Posterior cingulate gyrus (tissue), 11 donors: ENCODE measurements around the gene TRAF2.

Source experiments
- DNase-seq, 10 donors: peaks; one replicate each; pipeline versions ENCODE4 v3.0.0 to v3.0.0-alpha.2; 2020 to 2021; ENCODE audit warnings: mixed read lengths in 3 of 10
- intact Hi-C: fragments of 100-400 bp; cut with DNase I; formaldehyde crosslinking; loops from one replicate; pipeline ENCODE4 v1.15.1; 2023

TRAF2 gene

DNA sequence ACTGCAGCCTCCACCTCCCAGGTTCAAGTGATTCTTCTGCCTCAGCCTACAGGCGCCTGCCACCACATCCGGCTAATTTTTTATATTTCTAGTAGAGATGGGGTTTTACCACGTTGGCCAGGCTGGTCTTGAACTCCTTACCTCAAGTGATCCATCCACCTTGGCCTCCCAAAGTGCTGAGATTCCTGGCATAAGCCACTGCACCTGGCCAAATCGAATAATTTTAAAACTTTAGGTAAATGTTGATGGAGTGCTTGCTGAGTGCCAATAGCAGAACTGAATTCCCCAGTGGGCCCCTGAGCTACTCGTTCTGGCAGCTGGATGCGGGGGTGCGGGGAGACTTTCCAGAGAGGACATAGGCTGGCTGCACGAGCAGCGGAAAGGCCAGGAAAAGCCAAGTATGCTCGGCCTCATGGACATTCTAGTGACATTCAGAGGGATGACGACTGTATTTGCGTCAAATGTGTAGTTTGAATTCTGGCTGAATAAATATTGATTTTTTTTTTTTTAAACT lies 16.8 kb downstream of the TRAF2 start:
- DNase-seq = no peak
- intact Hi-C loops = no loop called here

DNA sequence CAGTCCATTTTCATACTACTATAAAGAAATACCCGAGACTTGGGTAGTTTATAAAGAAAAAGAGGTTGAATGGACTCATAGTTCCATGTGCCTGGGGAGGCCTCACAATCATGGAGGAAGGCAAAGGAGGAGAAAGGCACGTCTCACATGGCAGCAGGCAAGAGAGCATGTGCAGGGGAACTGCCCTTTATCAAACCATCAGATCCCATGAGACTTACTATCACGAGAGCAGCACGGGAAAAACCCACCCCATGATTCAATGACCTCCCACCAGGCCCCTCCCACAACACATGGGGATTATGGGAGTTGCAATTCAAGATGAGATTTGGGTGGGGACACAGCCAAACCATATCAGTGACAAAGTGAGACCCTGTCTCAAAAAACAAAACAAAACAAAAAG lies 19.9 kb downstream of the TRAF2 start:
- intact Hi-C loops = no loop called here
- DNase-seq = no peak

DNA sequence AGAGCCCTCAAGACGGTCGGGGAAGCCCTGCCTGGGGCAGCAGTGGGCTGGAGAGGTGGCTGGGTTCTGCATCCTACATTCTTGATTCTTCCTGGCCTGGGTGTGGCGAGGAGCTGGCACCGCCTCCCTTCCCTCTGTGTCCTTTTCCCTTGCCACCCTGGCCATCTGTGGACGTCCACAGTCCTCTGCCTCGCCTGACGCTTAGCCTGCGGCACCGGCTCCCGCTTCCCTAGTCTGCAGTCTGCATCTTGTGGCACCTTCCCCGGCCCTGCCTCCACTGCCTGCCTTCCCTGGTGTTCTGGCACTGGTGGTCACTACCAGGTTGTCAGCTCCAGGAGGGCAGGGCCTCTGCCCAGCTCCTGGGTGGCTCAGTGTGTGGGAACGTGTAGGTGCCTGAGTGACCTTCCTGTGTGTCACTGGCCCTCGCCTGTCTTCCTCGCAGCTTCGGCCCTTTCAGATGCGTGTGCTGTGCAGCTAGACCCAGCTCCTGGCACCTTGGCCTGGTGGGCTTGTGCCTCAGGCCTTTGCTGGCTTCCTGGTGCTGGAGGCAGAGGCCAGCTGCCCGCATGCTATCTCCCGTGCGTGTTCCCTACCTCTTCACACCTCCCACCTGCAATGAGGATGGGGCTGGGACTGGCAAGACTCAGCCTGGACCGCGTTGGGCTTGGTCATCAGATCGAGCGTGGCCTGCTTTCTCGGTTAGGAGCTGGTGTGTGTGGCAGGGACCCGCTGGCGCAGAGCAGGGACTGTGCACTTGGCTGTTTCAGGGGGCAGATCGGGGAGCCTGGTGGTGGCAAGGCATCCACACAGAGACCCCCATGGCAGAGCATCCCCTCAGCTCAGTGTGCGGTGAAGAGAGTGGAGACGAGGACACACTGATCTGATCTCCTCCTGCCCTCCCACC lies 20.9 kb downstream of the TRAF2 start:
- intact Hi-C loops = no loop called here
- DNase-seq = no peak

DNA sequence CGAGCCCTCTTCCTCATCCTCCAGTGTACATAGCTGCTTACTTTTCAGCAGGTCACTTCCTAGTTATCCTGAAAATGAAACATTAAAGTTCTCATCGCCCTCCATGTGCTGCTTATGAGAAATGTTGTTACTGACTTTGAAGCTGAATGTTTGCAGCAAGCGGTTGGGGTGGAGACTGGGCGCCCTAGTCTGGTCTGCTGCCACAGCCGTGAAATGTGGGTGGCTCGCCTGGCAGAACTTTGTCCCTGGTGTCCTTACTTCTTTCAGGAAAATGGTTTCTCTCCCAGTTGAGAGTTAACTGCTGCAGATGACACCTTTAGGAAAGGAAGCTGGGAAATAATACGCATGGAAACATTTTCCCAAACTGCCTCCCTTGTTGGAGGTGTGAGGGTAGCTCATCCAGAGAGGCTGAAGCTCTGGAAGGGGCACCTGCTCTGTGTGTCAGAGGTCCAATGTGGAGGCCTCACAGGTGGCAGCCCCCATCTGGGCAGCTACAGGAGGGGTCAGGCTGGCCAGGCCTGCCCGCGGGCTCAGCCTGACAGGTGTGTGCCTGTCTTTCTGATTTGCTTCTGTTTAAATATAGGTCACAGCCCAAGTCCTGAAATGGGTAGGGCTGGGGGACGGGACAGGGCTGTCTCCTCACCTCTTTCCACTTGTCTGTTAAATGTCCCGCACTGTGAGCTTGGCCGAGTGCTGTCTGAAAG lies 24.0 kb downstream of the TRAF2 start:
- peak in 7 of 10 donors; percentile 26 to 92 (median 58) for DNase-seq
- intact Hi-C loops = no loop called here

DNA sequence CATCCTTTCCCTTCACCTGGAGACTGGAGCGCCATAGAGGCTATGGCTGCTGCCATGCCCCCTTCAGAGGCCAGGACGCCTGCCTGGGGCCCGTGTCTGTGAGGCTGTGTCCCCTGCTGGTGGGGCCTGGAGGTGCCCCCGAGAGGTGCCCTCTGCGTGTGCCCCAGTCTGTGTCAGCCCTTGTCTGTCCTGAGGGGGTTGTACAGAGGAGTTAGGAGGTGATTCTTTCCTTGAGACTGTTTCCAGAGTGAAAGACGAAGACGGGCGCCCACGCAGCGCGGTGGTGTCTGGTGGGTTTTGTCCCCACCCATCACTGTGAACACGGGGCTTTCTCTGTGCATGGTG lies 24.6 kb downstream of the TRAF2 start:
- DNase-seq = no peak
- intact Hi-C loops = no loop called here

DNA sequence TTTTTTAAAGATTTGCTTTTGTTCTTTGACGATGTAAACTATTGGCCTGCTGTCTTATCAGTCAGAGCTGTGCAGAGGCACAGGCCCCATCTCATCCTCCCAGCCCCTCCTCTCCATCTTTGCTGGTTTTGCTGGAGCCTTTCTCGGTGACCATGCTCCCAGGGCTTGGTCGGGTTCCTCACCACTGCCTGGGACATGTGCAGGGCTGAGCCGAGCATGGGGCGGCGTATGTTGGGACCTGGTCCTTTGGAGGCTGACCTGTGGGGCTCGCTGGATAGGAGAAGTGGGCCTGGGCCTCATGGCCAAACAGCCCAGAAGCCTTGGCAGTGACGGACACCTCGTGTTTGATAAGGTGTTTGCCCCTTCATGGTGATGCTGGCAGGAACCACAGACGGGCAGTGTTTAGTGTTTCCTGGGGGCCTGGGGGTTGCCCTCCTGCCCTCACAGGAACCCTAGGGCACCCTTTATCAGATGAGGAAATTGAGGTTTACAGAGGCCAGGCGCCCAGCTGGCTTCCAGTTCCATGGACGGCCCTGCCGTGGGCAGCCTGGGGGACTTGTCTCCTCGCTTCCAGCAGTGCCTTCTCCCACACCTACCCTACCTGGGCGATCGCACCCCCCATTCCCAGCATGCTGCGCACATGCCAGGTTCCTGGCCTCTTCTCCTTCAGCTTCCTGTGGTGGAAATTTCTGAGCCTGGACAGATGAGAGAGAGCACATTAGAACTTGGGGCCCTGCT lies 27.6 kb downstream of the TRAF2 start:
- intact Hi-C loops = no loop called here
- DNase-seq = no peak

DNA sequence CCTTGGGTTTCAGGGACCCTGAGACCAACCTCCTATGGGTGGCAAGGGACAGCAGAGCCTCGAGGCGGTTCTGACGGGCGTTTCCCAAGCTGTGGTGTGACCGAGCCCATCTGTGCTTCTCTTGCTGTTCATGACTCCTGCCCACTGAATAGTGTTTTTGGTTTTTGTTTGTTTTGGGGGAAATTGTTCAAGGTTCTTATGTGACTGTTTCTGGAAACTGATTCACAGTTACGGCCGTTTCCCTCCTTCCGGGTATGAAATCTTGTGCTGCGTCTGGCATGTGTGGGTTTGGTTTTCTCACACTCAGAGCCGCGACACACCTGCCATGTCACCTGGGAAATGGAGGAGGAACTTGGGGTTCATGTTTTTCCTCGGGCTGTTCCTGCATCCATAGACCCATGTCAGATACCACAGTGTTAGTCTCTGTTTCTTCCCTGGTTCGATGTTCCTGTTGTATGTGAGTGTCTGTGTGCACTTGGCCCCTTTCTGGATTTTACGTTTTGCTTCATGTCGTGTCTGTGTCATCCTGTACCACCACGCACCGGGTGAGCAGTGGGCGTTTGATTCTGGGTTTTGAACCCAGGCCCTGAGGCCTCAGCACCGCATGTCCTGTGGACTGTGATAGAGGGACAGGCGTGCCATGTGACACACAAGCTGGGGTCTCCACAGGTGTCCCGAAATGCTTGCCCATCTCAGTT lies 29.5 kb downstream of the TRAF2 start:
- no peak for DNase-seq
- intact Hi-C loops = no loop called here

DNA sequence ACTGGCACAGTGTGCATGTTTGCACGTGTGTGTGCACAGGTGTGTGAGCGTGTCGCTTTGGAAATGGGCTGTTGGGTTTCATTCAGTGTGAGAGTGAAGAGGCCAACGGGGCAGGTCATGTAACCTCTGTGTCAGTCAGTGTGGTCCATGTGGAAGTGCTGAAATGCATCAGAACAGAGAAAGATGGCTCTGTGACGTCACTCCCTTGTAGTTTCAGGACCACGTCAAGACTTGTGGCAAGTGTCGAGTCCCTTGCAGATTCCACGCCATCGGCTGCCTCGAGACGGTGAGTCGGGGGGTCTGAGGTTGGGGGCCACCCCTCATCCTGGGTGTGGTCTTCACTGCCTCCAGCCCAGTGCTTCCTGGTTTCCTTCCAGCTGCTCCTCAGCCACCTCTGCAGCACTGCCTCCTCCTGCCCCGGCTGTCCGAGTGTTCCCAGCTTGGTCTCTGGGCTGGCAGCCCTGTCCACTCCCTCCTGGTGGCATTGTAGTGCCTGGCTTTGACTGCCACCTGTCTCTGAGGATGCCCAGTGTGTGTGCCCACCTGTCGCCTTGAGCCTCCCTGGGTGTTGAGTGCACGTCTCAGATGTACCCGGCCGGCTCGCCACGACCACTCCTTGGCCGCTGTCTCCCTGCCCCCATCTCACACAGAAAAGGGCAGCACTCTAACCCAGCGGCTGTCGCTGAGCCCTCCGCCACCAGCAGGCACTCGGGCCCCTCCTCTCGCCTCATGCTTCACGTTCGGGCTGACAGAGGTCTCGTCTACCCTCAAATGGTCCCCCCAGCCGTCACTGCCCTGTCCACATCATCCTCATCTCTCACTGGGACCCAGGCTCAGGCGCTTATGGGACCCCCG lies 30.2 kb downstream of the TRAF2 start:
- intact Hi-C loops = no loop called here

DNA sequence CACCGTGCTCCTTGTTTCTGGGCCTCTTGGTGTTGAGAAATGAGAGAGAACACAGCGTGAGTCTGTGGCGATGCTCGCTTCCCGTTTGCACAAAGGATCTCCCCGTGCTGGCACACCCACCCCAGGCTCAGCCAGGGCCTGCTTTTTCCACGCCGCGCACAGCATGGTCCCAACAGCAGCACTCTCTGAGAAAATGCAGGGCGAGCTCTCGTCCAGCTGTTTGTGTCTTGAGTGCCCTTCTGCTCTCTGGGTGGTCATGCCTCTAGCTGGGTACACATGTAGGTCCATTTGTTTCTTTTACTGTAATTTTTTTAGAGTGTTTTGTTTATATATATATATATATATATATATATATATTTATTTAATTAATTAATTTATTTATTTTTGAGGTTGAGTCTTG lies 31.6 kb downstream of the TRAF2 start:
- intact Hi-C loops = no loop called here
- no peak for DNase-seq

More for the DNA sequence above, 30.2 kb downstream of the TRAF2 start:
- no peak for DNase-seq

DNA sequence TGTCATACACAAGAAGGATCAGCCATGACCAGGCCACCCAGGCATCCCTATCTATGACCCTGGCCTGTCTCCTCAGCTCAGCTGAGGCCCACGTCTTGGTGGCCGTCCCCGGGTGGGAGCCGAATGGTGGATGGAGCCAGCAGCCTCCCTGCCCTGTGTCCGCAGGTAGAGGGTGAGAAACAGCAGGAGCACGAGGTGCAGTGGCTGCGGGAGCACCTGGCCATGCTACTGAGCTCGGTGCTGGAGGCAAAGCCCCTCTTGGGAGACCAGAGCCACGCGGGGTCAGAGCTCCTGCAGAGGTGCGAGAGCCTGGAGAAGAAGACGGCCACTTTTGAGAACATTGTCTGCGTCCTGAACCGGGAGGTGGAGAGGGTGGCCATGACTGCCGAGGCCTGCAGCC lies 33.8 kb downstream of the TRAF2 start:
- intact Hi-C loops = no loop called here
- DNase-seq = no peak

DNA sequence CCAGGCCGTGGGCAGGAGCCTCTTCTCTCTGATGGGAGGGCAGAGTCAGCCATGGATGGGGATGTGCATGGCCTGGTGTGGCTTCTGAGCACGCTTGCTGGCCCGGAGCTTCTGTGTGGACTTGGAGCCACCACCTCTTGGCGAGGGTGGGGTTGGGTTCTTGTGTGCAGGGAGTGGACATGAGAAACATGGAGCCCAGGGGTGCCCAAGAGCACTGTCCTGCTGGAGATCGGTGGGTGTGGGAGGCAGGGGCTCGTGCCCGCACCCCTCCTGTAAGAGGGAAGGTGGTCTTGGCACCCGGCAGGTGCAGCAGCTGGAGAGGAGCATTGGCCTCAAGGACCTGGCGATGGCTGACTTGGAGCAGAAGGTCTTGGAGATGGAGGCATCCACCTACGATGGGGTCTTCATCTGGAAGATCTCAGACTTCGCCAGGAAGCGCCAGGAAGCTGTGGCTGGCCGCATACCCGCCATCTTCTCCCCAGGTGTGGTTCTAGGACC lies 34.5 kb downstream of the TRAF2 start:
- intact Hi-C loops = no loop called here
- DNase-seq = no peak

DNA sequence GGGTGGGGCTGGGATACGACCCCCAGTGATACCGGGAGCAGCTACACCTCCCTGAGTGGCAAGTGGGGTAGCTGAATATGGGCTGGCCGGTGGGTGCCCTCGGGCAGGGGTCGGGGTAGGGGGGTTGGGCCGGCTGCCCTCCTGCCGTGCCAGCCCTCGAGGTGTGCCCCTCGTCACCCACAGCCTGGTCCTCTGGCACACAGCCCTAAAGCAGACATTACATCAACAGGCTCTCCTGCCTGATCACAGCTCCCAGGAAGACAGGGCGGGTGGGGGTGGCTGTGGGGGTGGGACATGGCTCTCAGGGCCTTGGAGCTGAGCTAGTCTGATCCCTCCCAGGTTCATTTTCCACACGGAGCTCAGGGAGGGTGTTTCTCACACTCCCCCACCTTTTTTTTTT lies 35.0 kb downstream of the TRAF2 start:
- intact Hi-C loops = no loop called here
- DNase-seq = no peak

DNA sequence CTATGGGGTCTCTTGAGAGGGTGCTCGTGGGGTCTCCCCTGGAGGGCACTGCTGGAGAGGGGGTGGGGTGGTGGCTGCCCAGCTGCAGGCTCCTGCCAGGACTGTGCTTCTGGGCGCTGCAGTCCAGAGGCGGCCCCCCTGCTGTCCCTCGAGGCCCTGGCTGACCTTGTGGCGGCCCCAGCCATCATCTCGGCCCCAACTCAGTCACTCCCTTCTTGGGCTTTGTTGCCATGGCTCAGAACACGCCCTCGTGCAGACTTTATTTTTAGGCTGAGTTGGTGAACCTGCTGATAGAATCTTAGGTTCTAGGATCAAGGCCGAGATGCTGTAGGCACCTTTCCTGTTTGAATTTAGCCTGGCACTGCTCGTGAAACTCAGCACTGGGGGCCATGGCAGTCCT lies 35.4 kb downstream of the TRAF2 start:
- no peak for DNase-seq
- intact Hi-C loops = no loop called here

DNA sequence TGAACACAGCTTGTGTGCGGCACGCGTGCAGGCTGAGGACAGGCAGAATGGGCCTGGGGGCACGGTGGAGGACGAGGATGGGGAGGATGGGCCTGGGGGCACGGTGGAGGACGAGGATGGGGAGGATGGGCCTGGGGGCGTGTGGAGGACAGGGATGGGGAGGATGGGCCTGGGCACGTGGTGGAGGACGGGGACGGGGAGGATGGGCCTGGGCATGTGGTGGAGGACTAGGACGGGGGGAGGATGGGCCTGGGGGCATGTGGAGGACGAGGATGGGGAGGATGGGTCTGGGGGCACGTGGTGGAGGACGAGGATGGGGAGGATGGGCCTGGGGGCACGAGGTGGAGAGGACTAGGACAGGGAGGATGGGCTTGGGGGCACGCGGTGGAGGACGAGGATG lies 36.2 kb downstream of the TRAF2 start:
- intact Hi-C loops = no loop called here
- no peak for DNase-seq

DNA sequence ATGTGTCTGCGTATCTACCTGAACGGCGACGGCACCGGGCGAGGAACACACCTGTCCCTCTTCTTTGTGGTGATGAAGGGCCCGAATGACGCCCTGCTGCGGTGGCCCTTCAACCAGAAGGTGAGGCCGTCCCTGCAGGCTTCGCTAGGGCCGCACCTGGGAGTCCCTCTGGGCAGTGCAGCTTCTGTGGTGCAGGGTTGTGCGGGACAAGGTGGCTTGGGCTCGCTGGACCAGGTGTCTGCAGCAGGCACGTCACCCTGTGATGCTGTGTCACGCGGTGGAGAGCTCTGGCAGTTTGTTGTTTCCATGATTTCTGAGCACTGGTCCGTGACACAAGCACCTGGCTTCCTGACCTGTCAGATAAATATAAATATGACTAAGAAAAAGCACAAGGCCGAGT lies 37.6 kb downstream of the TRAF2 start:
- DNase-seq = no peak
- intact Hi-C loops = no loop called here

DNA sequence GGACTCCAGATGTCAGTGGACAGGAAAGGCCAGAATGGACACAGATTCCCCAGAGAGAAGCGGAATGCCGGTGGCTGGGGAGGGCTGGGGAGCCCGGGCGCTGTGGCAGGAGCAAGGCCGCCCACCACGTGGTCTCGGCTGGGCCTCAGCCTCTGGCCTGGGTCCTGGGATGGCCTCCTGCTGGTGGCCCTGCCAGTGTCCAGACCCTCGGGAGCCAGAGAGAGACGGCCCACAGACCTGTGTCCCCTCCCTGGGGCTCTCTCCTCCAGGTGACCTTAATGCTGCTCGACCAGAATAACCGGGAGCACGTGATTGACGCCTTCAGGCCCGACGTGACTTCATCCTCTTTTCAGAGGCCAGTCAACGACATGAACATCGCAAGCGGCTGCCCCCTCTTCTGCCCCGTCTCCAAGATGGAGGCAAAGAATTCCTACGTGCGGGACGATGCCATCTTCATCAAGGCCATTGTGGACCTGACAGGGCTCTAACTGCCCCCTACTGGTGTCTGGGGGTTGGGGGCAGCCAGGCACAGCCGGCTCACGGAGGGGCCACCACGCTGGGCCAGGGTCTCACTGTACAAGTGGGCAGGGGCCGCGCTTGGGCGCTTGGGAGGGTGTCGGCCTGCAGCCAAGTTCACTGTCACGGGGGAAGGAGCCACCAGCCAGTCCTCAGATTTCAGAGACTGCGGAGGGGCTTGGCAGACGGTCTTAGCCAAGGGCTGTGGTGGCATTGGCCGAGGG lies 39.3 kb downstream of the TRAF2 start:
- DNase-seq = peak in 1 of 10 donors; percentile 75
- intact Hi-C loops = no loop called here

DNA sequence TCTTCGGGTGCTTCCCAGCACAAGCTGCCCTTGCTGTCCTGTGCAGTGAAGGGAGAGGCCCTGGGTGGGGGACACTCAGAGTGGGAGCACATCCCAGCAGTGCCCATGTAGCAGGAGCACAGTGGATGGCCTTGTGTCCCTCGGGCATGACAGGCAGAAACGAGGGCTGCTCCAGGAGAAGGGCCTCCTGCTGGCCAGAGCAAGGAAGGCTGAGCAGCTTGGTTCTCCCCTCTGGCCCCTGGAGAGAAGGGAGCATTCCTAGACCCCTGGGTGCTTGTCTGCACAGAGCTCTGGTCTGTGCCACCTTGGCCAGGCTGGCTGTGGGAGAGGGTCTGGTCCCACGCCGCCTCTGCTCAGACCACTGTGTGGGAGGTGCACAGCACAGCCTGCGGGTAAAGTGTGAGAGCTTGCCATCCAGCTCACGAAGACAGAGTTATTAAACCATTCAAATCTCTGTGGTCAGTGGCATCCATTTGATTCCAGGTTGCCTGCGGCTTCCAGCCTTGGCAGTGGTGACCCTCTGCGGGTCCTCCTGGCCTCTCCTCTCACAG lies 39.9 kb downstream of the TRAF2 start:
- intact Hi-C loops = no loop called here
- no peak for DNase-seq

DNA sequence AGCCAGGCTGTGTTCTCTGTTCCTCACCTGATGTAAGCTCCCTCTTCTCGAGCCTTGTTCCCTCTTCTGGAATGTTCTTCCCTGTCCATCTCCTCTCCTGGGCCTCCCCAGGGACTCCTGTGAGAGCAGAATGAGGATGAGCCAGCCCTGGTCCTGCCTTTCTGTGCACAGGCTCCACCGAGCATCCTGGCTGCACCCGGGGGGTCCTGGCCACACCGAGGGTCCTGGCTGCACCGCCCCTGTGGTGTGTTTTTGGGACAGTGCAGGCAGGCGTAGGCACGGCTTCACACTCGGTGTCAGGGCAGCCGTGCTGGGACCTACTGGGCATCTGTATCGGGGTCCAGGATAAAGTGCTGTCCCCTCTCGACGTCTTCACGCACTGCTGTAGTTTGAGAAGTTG lies 40.4 kb downstream of the TRAF2 start:
- no peak for DNase-seq
- intact Hi-C loops = no loop called here
